Measurements from ENCODE around the gene EMC8.

GRCh38 chr16:85733155-85733838 is 66.0 kb downstream of the EMC8 start:
- TF ChIP-seq EZH2 (IDR thresholded peaks at IDR 0.05) (no peak), CTCF (IDR thresholded peaks at IDR 0.05 in 2 of 3, conservative IDR thresholded peaks at IDR 0.05 in 1 of 3; ENCODE audit: borderline replicate concordance in 1 of 3, insufficient read depth in 1 of 3, low read depth in 2 of 3, low read length in 2 of 3) (no peak)
